Gastrocnemius medialis (tissue), 4 donors: Measurements from ENCODE around the gene MRPS18C. TPM values are rescaled to one million over a fixed set of nuclear protein-coding genes. Genes with fewer than 3 reads are reported as not detected.
"Not testable (repeated sequence)": the region's sequence is repeated elsewhere in the genome, so short reads cannot be mapped to it uniquely, and the experiment has no call there.

ENCODE experiments used
- ATAC-seq, 2 donors: fragments of 150-250 bp; one replicate each; pipeline ENCODE4 v1.9.1; 2016
- DNase-seq, 2 donors: peaks; one replicate each; pipeline ENCODE4 v3.0.0-alpha.2; 2019
- H3K27ac ChIP-seq, 4 donors: fragments of 200-600 bp; sonication (generic); 1 replicate in 1 of 4; 2 replicates in 3 of 4; pipeline ENCODE4 v1.5.1; 2016 to 2018; ENCODE audit warnings: mild to moderate bottlenecking in 2 of 4, moderate library complexity in 1 of 4
- H3K27me3 ChIP-seq, 3 donors: fragments of 200-600 bp; sonication (generic) in 2 of 3; 1 replicate in 1 of 3; 2 replicates in 2 of 3; pipeline versions ENCODE4 v1.5.1 to v1.6.0; 2016 to 2019; ENCODE audit warnings: mild to moderate bottlenecking in 1 of 3, moderate library complexity in 1 of 3
- H3K36me3 ChIP-seq, 2 donors: fragments of 200-600 bp; sonication (generic) in 1 of 2; one replicate each; pipeline ENCODE4 v1.5.1; 2017 to 2018
- H3K4me1 ChIP-seq, 2 donors: fragments of 200-600 bp; sonication (generic) in 1 of 2; one replicate each; pipeline ENCODE4 v1.5.1; 2016 to 2017; ENCODE audit warnings: mild to moderate bottlenecking in 2 of 2
- H3K4me3 ChIP-seq, 4 donors: fragments of 200-600 bp; sonication (generic) in 3 of 4; 1 replicate in 1 of 4; 2 replicates in 3 of 4; pipeline ENCODE4 v1.5.1; 2016 to 2019; ENCODE audit warnings: mild to moderate bottlenecking in 2 of 4
- H3K9me3 ChIP-seq, 3 donors: fragments of 200-600 bp; sonication (generic) in 2 of 3; 1 replicate in 1 of 3; 2 replicates in 2 of 3; pipeline ENCODE4 v1.5.1; 2016 to 2019
- CTCF ChIP-seq, 5 experiments: fragments of 450-650 bp in 3 of 5; fragments of 200-600 bp in 2 of 5; sonication (generic) in 2 of 5; IDR thresholded peaks in 4 of 5; conservative IDR thresholded peaks in 1 of 5; 1 replicate in 4 of 5; 2 replicates in 1 of 5; pipeline ENCODE4 v1.5.1; 2016 to 2019; ENCODE audit warnings: antibody characterized with exemption in 5 of 5, mild to moderate bottlenecking in 3 of 5, moderate library complexity in 3 of 5
- POLR2A ChIP-seq, 2 donors: fragments of 450-650 bp; IDR thresholded peaks; one replicate each; pipeline ENCODE4 v1.6.1; 2017; ENCODE audit warnings: antibody characterized with exemption in 2 of 2, mild to moderate bottlenecking in 2 of 2, moderate library complexity in 2 of 2
- in situ Hi-C, 4 donors: fragments of 200-750 bp; cut with MboI; loops; one replicate each; pipeline versions ENCODE4 v1.15.0 to v1.8.0; 2017; ENCODE audit warnings: low sequenced_read_pairs in 4 of 4
- intact Hi-C: fragments of 100-400 bp; cut with DNase I; formaldehyde crosslinking; loops from one replicate; pipeline ENCODE4 v1.15.1; 2023; ENCODE audit warnings: low total_unique reads
- total RNA-seq, 4 donors: library from RNA; depleted of rRNA; stranded (reverse); fragments of >200 nt; gene quantifications; one replicate each; pipeline versions ENCODE4 v1.1.0 to v1.2.3, GENCODE V29; 2016

MRPS18C gene
- total RNA-seq, 4 donors from 2014 or later = 22.2 to 57.9 (median 33.8) TPM

- peaks cover 13% of the 10 kb centered on the region in 2 donors for H3K4me1 ChIP-seq
- H3K36me3 ChIP-seq = peaks cover 0 to 2% of the 10 kb centered on the region in 2 donors
- DNase-seq (no peak), ATAC-seq (no peak)
- H3K27ac ChIP-seq = no peak overlapping the region
- intact Hi-C loops = no loop called here
- no peaks in the 10 kb centered on the region for H3K9me3 ChIP-seq
- in situ Hi-C loops = no loop called here
- no peaks in the 10 kb centered on the region for H3K27me3 ChIP-seq
- no peak for TF ChIP-seq POLR2A (IDR thresholded peaks at IDR 0.05)
- no peak for TF ChIP-seq CTCF (IDR thresholded peaks at IDR 0.05 in 4 of 5, conservative IDR thresholded peaks at IDR 0.05 in 1 of 5)
- H3K4me3 ChIP-seq = no peak overlapping the region
Measured at GRCh38 chr4:83486457-83487129, 30.7 kb downstream of the MRPS18C start.

GRCh38 chr4:83489711-83490326, 34.0 kb downstream of the MRPS18C start:
- Histone ChIP-seq H3K4me1 (peaks cover 6% of the 10 kb centered on the region in 2 donors), H3K9me3 (no peaks in the 10 kb centered on the region), H3K27ac (no peak overlapping the region), H3K27me3 (no peaks in the 10 kb centered on the region), H3K4me3 (no peak overlapping the region), H3K36me3 (no peaks in the 10 kb centered on the region)
- intact Hi-C loops = no loop called here
- in situ Hi-C loops = no loop called here
- ATAC-seq (no peak), DNase-seq (no peak)
- TF ChIP-seq CTCF (IDR thresholded peaks at IDR 0.05 in 4 of 5, conservative IDR thresholded peaks at IDR 0.05 in 1 of 5) = no peak
- no peak for TF ChIP-seq POLR2A (IDR thresholded peaks at IDR 0.05)

- Histone ChIP-seq H3K36me3 (no peaks in the 10 kb centered on the region), H3K9me3 (no peaks in the 10 kb centered on the region), H3K27ac (no peak overlapping the region), H3K4me1 (no peaks in the 10 kb centered on the region), H3K27me3 (no peaks in the 10 kb centered on the region), H3K4me3 (no peak overlapping the region)
- TF ChIP-seq CTCF (IDR thresholded peaks at IDR 0.05 in 4 of 5, conservative IDR thresholded peaks at IDR 0.05 in 1 of 5) (peak; percentile 25 to 62 (median 38)), POLR2A (IDR thresholded peaks at IDR 0.05) (no peak)
- ATAC-seq = no peak
- DNase-seq = no peak
- in situ Hi-C loops (no loop called here), intact Hi-C loops (no loop called here)
Measured at GRCh38 chr4:83490876-83491450, 35.1 kb downstream of the MRPS18C start.

GRCh38 chr4:83496085-83496917, 40.4 kb downstream of the MRPS18C start:
- H3K4me3 ChIP-seq, in situ Hi-C loops, DNase-seq, H3K27ac ChIP-seq, intact Hi-C loops, ATAC-seq, H3K36me3 ChIP-seq, H3K9me3 ChIP-seq, H3K4me1 ChIP-seq, H3K27me3 ChIP-seq: not testable (repeated sequence)

GRCh38 chr4:83498187-83498586, 42.3 kb downstream of the MRPS18C start:
- no peaks in the 10 kb centered on the region for H3K36me3 ChIP-seq
- DNase-seq = no peak
- intact Hi-C loops = no loop called here
- H3K27me3 ChIP-seq = no peaks in the 10 kb centered on the region
- H3K27ac ChIP-seq = no peak overlapping the region
- ATAC-seq = no peak
- no peak for TF ChIP-seq POLR2A (IDR thresholded peaks at IDR 0.05)
- no peak for TF ChIP-seq CTCF (IDR thresholded peaks at IDR 0.05 in 4 of 5, conservative IDR thresholded peaks at IDR 0.05 in 1 of 5)
- H3K4me1 ChIP-seq = no peaks in the 10 kb centered on the region
- H3K4me3 ChIP-seq = no peak overlapping the region
- in situ Hi-C loops = no loop called here
- H3K9me3 ChIP-seq = no peaks in the 10 kb centered on the region

GRCh38 chr4:83501671-83502070, 45.8 kb downstream of the MRPS18C start:
- in situ Hi-C loops = loop anchor here in 2 of 4 donors (25.0 kb wide), 1 partner anchor 1011 kb away; no protein-coding TSS in a partner anchor
- DNase-seq, H3K4me1 ChIP-seq, intact Hi-C loops, H3K27me3 ChIP-seq, H3K36me3 ChIP-seq, ATAC-seq, H3K9me3 ChIP-seq, H3K4me3 ChIP-seq, H3K27ac ChIP-seq: not testable (repeated sequence)
